GM21529 (cell line): ENCODE measurements around the gene NSUN2.
"Not testable (repeated sequence)": the region's sequence is repeated elsewhere in the genome, so short reads cannot be mapped to it uniquely, and the experiment has no call there.

Source experiments
- ATAC-seq: cut with Tn5 transposase; IDR thresholded peaks from one replicate; pipeline ENCODE4 v1.9.1; 2021; ENCODE audit not compliant: unreplicated experiment

NSUN2 gene

DNA sequence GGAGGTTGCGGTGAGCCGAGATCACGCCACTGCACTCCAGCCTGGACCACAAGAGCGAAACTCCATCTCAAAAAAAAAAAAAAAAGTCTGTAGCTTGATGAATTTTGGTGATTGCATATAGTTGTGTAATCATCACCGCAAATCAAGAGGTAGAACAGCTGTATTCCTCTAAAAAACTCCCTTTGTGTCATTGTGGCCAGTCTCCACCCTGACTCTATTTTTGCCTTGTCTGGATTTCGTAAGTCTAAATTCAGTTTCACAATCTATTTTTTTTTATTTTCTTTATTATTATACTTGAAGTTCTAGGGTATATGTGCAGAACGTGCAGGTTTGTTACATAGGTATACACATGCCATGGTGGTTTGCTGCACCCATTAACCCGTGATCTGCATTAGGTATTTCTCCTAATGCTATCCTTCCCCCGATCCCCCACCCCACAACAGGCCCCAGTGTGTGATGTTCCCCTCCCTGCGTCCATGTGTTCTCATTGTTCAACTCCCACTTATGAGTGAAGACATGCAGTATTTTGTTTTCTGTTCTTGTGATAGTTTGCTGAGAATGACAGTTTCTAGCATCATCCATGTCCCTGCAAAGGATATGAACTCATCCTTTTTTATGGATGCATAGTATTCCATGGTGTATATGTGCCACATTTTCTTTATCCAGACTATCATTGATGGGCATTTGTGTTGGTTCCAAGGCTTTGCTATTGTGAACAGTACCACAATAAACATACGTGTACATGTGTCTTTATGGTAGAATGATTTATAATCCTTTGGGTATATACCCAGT is 12.9 kb upstream of the NSUN2 start:
- ATAC-seq, result not testable (repeated sequence)

DNA sequence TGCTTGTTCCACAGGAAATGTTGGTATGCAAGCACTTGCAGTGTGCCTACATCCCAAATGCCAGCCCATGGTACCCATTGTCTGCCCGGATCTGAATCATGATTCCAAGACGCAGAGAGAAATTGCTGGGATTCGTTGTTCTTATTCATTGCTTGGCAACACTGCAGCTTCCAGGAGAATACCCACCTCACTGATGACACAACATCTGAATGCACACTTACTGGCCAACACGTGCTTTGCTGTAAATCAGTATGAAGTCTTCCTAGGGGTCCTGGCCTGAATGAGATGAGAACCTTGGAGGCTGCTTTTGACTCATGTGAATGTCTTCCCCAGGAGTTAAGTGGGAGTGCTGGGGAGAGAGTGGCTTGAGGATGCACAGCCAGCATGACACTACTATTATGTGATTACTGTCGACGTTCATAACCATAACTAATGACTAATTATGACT is 12.0 kb upstream of the NSUN2 start:
- ATAC-seq, result no peak

DNA sequence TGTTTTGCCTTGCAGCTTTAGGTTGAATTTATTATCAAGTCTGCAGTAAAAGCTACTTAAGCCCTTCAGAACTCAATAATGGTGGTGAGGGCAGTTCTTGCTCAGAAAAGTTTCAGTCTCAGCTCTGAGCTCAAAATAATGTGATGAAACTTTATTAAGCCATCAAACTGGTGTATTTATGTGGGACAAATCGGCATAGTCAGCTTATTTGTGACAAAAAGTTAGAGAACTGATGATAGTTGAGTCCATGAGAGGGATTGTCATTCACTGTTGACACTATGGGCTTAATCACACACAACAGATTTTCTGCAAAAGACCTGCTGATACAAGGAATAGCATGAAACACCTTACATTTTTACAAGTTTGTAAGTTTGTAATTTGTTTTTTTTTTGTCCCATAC is 9.8 kb upstream of the NSUN2 start:
- ATAC-seq, result no peak

DNA sequence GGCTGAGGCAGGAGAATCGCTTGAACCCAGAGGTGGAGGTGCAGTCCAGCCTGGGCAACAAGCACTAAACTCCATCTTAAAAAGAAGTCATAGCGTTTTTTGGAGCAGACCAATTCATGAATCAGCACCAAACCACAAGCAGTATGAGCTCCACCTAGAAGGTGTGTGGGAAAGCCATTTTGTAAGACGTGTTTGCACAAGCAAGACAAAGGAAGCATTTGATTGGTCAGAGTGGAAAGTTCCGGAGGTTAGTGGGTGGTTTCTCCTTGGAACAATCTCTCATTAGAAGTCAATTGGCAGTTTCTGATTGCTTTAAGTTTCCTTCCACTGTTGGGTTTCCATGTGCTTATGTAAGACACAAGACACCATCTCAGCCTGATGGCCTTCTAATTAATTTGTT is 5.4 kb upstream of the NSUN2 start:
- ATAC-seq, result no peak

GRCh38 chr5:6637590-6637989 is 4.7 kb upstream of the NSUN2 start:
- no peak for ATAC-seq

- no peak for ATAC-seq
These were observed 4.2 kb upstream of the NSUN2 start for GRCh38 chr5:6637022-6637421.

DNA sequence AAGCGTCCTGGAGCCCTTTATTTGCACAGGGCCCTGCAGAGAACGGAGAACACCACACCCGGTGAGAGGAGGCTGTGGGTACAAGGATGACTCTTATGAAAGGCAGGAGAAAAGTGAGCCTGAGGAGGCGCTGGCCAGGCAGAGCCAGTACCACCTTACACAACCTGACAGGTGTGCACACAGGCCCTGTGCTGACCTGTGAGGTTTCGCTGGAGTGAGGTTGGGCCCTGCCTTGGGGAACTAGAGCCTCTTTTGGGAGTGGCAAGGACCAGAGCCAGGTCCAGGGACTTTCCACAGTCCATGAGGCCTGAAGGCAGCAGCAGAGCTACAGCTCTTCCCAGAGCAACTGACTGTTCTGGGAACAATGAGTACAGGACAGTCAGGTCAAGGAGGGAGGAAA is 3.4 kb upstream of the NSUN2 start:
- no peak for ATAC-seq

DNA sequence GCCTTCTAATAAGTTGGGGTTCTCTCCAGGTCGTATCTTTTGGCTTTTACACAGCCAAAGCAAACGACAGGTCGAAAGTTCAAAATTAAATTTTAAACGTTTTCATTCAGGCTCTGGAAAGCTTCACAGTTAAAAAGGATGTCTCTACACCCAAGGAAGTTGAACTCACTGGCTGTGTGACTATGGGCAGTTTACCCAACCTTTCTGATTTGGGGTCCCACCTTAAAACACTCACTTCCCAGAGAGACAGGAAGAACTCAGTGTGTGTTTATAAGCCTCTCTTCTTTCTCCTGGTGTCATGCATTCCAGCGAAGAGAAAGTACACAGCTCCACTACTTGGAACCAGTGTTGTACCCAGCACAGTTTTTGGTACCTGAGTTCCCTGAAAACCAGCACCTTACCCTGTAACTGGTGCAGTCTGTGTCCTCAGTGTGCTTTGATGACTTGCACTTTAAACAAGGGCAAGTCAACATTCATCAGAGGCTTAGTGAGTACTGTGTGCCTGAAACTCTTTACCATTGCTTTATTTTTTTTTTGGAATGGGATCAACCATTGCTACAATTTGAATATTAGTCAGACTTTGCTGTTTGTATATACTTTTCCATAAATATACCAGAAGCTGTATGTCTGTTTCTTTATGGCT is 2.1 kb upstream of the NSUN2 start:
- no peak for ATAC-seq

GRCh38 chr5:6634306-6634705 is 1.5 kb upstream of the NSUN2 start:
- ATAC-seq, result no peak

DNA sequence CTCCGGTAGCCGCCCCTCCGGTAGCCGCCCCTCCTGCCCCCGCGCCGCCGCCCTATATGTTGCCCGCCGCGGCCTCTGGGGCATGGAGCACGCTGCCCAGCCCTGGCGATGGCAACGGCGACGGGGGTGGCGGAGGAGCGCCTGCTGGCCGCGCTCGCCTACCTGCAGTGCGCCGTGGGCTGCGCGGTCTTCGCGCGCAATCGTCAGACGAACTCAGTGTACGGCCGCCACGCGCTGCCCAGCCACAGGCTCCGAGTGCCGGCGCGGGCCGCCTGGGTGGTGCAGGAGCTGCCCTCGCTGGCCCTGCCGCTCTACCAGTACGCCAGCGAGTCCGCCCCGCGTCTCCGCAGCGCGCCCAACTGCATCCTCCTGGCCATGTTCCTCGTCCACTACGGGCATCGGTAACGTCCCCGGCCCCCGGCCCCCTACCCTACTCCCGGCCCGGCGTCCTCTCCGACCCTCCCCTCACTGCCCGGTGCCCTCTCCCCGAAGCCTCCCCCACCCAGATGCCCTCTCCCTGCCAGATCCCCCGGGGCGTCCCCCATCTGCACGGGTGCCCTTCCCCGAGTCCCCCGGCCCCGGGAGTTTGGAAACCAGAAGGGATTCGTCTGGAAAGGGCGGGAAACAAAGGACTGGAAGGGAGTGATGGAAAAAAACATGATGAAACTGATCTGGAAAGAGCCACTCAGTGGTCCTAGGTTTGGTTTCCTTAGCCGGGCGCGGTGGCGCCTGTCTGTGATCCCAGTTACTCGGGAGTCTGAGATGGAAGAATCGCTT is 813 bp upstream of the NSUN2 start:
- ATAC-seq, result peak; percentile 43

DNA sequence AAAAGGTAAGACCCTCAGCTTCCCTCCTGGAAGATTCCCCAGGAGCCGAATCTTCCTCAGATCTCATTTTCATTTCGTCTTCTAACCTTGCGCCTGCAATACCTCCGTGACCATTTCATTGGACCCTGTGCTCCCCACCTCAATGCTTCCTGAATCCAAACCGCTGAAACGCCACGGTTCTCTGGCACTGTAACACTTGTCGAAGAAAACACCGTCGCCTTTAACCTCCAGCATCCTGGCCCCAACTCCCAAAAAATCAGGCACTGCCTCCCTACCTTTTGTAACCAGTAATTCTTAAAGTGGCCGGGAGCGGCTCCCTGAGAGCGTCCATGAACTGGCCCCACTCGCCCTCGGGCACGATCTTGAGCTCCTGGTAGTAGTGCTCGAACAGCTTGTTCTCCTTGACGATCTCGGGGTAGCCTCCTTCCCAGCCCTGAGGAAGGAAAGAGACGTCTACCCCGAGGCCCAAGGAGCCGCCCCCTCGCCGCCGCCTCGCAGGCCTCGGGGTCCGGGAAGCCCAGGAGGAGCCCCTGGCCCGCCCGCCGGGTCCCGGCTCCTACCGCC is 438 bp downstream of the NSUN2 start:
- ATAC-seq, result peak; percentile 23

GRCh38 chr5:6631441-6631840 is 1.4 kb downstream of the NSUN2 start:
- no peak for ATAC-seq

GRCh38 chr5:6626508-6626907 is 6.3 kb downstream of the NSUN2 start:
- ATAC-seq, result no peak

GRCh38 chr5:6623941-6624340 is 8.9 kb downstream of the NSUN2 start:
- no peak for ATAC-seq

- no peak for ATAC-seq
These were observed 9.6 kb downstream of the NSUN2 start for GRCh38 chr5:6623228-6623627.

GRCh38 chr5:6616632-6617031 is 16.2 kb downstream of the NSUN2 start:
- ATAC-seq, result no peak

DNA sequence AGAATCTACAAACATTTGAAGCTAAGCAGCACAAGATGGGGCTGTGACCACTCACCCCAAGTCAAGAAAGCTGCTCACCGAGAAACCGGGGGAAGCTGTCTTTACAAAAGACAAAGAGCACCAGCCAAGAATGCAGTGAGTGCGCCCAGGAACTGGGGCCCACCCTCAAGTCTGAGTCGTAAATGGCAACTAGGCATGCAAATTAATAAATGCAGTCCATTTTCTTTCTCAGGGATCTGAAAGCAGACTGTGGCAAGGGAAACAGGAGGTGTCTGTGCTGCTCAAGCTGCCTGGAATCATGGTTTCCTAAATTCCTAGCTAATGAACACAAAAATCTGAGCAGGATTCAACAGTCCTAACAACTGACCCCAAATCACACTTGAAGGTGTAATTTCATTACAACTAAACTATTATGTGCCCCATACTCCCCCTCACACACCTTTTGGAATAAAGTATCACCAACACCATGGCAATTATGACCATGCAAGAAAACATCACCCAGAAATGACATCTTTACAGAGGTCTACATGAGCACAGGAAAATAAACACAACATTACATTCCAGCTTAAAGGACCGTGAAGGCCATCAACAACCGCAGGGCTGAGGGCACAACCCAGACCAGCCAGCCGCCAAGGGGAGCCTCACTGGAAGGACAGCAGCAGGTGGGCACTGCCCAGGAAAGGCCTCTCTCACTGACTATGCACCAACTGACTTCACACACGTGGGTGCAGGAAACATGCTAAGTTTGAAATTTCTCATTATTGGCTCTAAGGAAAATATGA is 17.6 kb downstream of the NSUN2 start:
- no peak for ATAC-seq

DNA sequence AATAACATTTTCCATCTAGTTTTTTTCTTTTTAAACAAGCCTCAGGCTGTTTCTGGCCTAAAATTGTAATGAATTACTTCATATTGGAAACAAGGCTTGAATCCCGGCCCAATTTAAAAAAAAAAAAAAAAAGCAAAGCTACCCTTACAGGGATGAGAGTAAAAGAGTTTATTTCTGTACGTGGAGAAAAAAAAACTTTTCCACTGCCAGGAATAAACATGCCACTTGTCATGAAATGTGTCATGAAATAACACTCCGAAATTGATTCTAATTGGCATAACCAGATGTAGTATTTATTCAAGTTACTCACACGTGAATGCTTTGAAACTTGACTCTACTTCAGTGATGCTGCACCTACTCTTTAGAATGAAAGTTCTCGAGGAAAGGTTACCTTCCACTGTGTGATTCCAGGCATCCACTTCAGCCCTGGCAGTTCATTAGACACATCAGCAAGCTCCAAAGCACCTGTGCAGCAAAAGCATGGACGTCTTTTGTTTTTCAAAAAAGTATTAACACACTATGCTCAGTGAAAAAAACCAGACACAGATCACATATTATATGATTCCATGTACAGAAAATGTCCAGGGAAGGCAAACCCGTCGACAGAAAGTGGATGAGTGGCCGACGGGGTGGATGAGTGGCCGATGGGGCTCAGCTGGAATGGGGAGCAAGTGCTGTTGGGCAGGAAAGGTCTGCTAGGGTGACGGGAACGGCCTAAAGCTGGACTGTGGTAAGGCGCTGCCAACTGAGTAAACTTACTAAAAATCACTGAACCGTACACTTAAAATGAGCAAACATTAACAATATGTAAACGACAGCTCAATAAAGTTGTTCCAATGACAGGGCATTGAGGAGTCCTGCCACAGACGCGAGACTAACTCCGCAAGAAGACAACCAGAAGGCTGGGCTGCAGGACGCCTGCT is 21.2 kb downstream of the NSUN2 start:
- no peak for ATAC-seq

DNA sequence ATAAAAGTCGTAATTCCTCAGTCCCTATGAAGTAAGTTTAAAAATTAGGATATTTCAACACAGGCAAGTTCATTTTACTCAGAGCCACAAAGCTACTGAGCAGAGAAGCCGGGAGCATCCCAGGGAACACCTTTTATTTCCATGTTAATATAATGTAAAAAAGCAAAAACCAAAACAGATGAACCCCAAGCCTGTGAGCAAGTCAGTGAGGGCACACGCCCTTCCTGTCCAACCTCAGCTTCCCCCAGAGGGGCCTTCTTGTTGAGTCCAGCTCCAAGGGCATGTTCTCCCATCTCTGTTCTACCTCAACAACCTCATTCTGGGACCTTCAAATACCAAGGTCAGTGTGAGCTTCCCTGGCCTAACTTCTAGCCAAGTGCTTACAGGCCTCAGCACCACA is 24.8 kb downstream of the NSUN2 start:
- ATAC-seq, result no peak

DNA sequence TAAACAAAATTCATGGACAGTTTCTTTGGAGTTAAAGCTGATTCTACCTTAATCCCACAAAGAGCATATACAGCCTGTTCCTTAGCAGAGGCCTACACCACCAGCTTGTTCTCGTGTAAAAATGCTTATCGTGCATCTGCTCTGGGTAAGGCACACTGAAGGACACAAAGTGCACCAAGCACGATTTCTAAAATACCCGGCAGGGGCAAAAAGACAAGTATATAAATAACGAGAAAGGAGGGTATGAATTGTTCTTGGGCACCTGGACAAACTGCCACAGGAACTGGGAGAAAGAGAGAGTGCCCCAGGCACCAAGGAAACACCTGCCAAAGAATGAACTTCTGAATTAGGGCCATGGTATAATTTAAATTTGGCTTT is 25.3 kb downstream of the NSUN2 start:
- no peak for ATAC-seq
